ENCODE results near the gene UMAD1.
"Not testable (repeated sequence)": the region's sequence is repeated elsewhere in the genome, so short reads cannot be mapped to it uniquely, and the experiment has no call there.

The UMAD1 gene

GRCh38 chr7:7792056-7792455 is 151.5 kb downstream of the UMAD1 start:
- H3K4me2 ChIP-seq (ENCODE audit: low read length), result no peak overlapping the region
- no peaks in the 10 kb centered on the region for H3K36me3 ChIP-seq (ENCODE audit: insufficient read depth, low read length)
- no peaks in the 10 kb centered on the region for H3K9me3 ChIP-seq (replicated peaks; ENCODE audit: low read length)
- peaks cover 12% of the 10 kb centered on the region for H3K4me1 ChIP-seq (ENCODE audit: control insufficient read depth, insufficient read depth, low read length)
- H3K27me3 ChIP-seq (ENCODE audit: control insufficient read depth, insufficient read depth, low read length), result no peaks in the 10 kb centered on the region
- H3K4me3 ChIP-seq (ENCODE audit: low read length), result no peak overlapping the region
- H3K9ac ChIP-seq (ENCODE audit: low read depth, low read length), result no peak overlapping the region

- Histone ChIP-seq H3K36me3 (ENCODE audit: insufficient read depth, low read length) (no peaks in the 10 kb centered on the region), H3K9me3 (replicated peaks; ENCODE audit: low read length) (no peaks in the 10 kb centered on the region), H3K4me1 (ENCODE audit: control insufficient read depth, insufficient read depth, low read length) (peaks cover 12% of the 10 kb centered on the region), H3K9ac (ENCODE audit: low read depth, low read length) (no peak overlapping the region), H3K4me2 (ENCODE audit: low read length) (no peak overlapping the region), H3K4me3 (ENCODE audit: low read length) (no peak overlapping the region), H3K27me3 (ENCODE audit: control insufficient read depth, insufficient read depth, low read length) (no peaks in the 10 kb centered on the region)
These were observed 152.7 kb downstream of the UMAD1 start for GRCh38 chr7:7793249-7793648.

- Histone ChIP-seq H3K36me3 (ENCODE audit: insufficient read depth, low read length) (no peaks in the 10 kb centered on the region), H3K9ac (ENCODE audit: low read depth, low read length) (no peak overlapping the region), H3K4me2 (ENCODE audit: low read length) (no peak overlapping the region), H3K9me3 (replicated peaks; ENCODE audit: low read length) (no peaks in the 10 kb centered on the region), H3K4me3 (ENCODE audit: low read length) (no peak overlapping the region), H3K27me3 (ENCODE audit: control insufficient read depth, insufficient read depth, low read length) (no peaks in the 10 kb centered on the region), H3K4me1 (ENCODE audit: control insufficient read depth, insufficient read depth, low read length) (peaks cover 12% of the 10 kb centered on the region)
These were observed 153.4 kb downstream of the UMAD1 start for GRCh38 chr7:7793921-7794320.

DNA sequence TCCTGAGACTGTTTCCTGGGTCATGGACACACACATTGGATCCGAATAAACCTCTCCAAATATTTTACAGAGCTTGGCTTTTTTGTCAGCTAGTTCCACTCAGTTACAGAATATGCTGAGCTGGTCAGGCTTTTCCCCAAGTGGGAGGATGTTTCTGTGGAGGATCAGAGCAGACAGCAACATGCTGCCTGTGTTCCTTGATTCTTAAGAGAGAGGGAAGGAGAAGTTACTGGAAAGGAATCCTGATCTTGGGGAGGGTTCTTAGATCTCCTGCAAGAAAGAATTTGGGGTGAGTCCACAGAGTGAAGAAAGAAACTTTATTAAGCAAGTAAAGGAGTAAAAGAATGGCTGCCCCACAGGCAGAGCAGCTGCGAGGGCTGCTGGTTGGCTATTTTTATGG is 154.7 kb downstream of the UMAD1 start:
- Histone ChIP-seq H3K9me3 (replicated peaks; ENCODE audit: low read length) (no peaks in the 10 kb centered on the region), H3K4me1 (ENCODE audit: control insufficient read depth, insufficient read depth, low read length) (peaks cover 12% of the 10 kb centered on the region), H3K27me3 (ENCODE audit: control insufficient read depth, insufficient read depth, low read length) (no peaks in the 10 kb centered on the region), H3K4me2 (ENCODE audit: low read length) (no peak overlapping the region), H3K4me3 (ENCODE audit: low read length) (no peak overlapping the region), H3K9ac (ENCODE audit: low read depth, low read length) (no peak overlapping the region), H3K36me3 (ENCODE audit: insufficient read depth, low read length) (no peaks in the 10 kb centered on the region)

DNA sequence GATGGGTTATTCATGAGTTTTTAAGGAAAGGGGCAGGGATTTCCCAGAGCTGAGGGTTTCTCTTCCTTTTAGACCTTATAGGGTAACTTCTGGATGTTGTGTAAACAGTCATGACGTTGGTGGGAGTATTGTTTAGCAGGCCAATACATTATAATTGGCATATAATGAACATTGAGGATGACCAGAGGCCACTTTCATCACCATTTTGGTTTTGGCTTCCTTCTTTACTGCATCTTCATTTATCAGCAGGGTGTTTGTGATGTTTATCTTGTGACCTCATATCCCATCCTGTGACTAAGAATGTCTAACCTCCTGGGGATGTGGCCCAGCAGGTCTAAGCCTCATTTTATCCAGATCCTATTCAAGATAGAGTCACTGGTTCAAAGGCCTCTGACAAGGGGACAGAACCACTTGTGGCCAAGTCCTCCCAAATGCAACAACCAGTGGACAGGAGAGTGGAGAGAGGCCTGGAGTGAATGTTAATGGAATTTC is 155.1 kb downstream of the UMAD1 start:
- H3K36me3 ChIP-seq (ENCODE audit: insufficient read depth, low read length), result no peaks in the 10 kb centered on the region

DNA sequence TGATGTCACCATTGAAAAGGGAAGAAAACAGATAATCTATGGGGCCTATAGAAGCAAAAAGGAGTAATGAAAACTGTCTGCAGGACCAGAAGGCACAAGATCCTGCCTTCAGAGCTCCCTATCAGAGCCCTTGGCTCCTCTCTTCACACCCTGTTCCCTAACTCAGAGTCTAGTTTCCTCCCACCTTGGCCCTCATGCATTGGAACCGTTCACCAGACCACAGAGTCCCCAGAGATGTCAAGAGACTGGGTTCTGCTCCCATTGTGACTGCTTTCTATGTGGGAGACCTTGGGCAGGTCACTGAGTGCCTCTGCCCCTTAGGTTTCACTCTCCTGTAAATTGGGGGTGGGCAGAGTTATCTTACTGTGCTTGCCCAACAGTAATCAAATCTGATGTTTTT is 158.0 kb downstream of the UMAD1 start:
- Histone ChIP-seq H3K27me3 (ENCODE audit: control insufficient read depth, insufficient read depth, low read length) (no peaks in the 10 kb centered on the region), H3K4me3 (ENCODE audit: low read length) (no peak overlapping the region), H3K9me3 (replicated peaks; ENCODE audit: low read length) (no peaks in the 10 kb centered on the region), H3K4me1 (ENCODE audit: control insufficient read depth, insufficient read depth, low read length) (peaks cover 9% of the 10 kb centered on the region), H3K4me2 (ENCODE audit: low read length) (no peak overlapping the region), H3K9ac (ENCODE audit: low read depth, low read length) (no peak overlapping the region), H3K36me3 (ENCODE audit: insufficient read depth, low read length) (no peaks in the 10 kb centered on the region)

More for the DNA sequence above, 155.1 kb downstream of the UMAD1 start:
- Histone ChIP-seq H3K4me2 (ENCODE audit: low read length) (no peak overlapping the region), H3K4me1 (ENCODE audit: control insufficient read depth, insufficient read depth, low read length) (peaks cover 12% of the 10 kb centered on the region), H3K9ac (ENCODE audit: low read depth, low read length) (no peak overlapping the region), H3K4me3 (ENCODE audit: low read length) (no peak overlapping the region), H3K27me3 (ENCODE audit: control insufficient read depth, insufficient read depth, low read length) (no peaks in the 10 kb centered on the region), H3K9me3 (replicated peaks; ENCODE audit: low read length) (no peaks in the 10 kb centered on the region)

GRCh38 chr7:7799138-7799537 is 158.6 kb downstream of the UMAD1 start:
- no peak overlapping the region for H3K4me3 ChIP-seq (ENCODE audit: low read length)
- no peaks in the 10 kb centered on the region for H3K9me3 ChIP-seq (replicated peaks; ENCODE audit: low read length)
- H3K4me1 ChIP-seq (ENCODE audit: control insufficient read depth, insufficient read depth, low read length), result peaks cover 9% of the 10 kb centered on the region
- H3K4me2 ChIP-seq (ENCODE audit: low read length), result no peak overlapping the region
- no peaks in the 10 kb centered on the region for H3K27me3 ChIP-seq (ENCODE audit: control insufficient read depth, insufficient read depth, low read length)
- H3K9ac ChIP-seq (ENCODE audit: low read depth, low read length), result no peak overlapping the region
- H3K36me3 ChIP-seq (ENCODE audit: insufficient read depth, low read length), result no peaks in the 10 kb centered on the region

DNA sequence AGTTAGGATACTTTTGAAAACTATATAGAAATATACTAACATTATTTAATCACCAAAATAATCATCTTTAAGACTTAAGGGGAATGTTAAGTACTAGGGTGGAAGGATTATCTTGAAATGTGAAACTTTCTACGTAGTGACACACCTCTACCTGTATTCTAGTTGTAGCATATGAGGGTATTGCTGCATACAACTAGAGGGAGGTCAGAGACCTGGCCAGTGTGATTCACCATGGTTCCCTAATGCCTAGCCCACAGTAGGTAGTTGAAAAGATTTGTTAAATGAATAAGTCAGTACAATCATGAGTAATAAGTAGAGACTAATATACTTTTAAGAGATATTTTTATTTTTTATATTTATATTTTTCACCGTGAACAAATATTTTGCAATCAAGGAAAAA is 162.0 kb downstream of the UMAD1 start:
- Histone ChIP-seq H3K36me3 (ENCODE audit: insufficient read depth, low read length) (no peaks in the 10 kb centered on the region), H3K4me1 (ENCODE audit: control insufficient read depth, insufficient read depth, low read length) (no peaks in the 10 kb centered on the region), H3K4me3 (ENCODE audit: low read length) (no peak overlapping the region), H3K9ac (ENCODE audit: low read depth, low read length) (no peak overlapping the region), H3K4me2 (ENCODE audit: low read length) (no peak overlapping the region), H3K9me3 (replicated peaks; ENCODE audit: low read length) (no peaks in the 10 kb centered on the region), H3K27me3 (ENCODE audit: control insufficient read depth, insufficient read depth, low read length) (no peaks in the 10 kb centered on the region)

DNA sequence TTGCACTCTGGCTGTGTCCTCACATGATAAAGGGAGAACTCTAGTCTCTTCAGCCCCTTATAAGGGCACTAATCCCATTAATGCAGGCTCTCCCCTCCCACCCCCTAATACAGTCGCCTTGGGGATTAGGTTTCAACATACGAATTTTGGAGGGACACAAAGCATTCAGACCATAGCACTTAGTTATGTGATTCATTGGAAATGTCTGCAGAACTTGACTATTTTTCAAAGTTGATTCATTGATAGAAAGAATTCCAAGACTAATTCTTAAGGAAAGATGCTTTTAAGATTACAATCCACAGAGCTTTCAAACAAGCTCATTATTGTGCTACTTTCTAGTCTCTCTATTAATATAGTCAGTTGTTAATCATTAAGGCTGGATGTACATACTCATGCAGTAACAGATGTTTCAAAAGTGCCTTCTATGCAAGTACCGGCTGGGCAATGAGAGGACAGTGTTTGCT is 163.2 kb downstream of the UMAD1 start:
- H3K4me1 ChIP-seq (ENCODE audit: control insufficient read depth, insufficient read depth, low read length), result no peaks in the 10 kb centered on the region
- no peak overlapping the region for H3K9ac ChIP-seq (ENCODE audit: low read depth, low read length)
- H3K4me2 ChIP-seq (ENCODE audit: low read length), result no peak overlapping the region
- H3K4me3 ChIP-seq (ENCODE audit: low read length), result no peak overlapping the region
- H3K9me3 ChIP-seq (replicated peaks; ENCODE audit: low read length), result no peaks in the 10 kb centered on the region
- no peaks in the 10 kb centered on the region for H3K27me3 ChIP-seq (ENCODE audit: control insufficient read depth, insufficient read depth, low read length)
- no peaks in the 10 kb centered on the region for H3K36me3 ChIP-seq (ENCODE audit: insufficient read depth, low read length)

GRCh38 chr7:7804822-7805221 is 164.3 kb downstream of the UMAD1 start:
- not testable (repeated sequence) for H3K4me2 ChIP-seq (ENCODE audit: low read length); H3K9ac ChIP-seq (ENCODE audit: low read depth, low read length); H3K9me3 ChIP-seq (replicated peaks; ENCODE audit: low read length); H3K36me3 ChIP-seq (ENCODE audit: insufficient read depth, low read length); H3K27me3 ChIP-seq (ENCODE audit: control insufficient read depth, insufficient read depth, low read length); H3K4me3 ChIP-seq (ENCODE audit: low read length); H3K4me1 ChIP-seq (ENCODE audit: control insufficient read depth, insufficient read depth, low read length)

DNA sequence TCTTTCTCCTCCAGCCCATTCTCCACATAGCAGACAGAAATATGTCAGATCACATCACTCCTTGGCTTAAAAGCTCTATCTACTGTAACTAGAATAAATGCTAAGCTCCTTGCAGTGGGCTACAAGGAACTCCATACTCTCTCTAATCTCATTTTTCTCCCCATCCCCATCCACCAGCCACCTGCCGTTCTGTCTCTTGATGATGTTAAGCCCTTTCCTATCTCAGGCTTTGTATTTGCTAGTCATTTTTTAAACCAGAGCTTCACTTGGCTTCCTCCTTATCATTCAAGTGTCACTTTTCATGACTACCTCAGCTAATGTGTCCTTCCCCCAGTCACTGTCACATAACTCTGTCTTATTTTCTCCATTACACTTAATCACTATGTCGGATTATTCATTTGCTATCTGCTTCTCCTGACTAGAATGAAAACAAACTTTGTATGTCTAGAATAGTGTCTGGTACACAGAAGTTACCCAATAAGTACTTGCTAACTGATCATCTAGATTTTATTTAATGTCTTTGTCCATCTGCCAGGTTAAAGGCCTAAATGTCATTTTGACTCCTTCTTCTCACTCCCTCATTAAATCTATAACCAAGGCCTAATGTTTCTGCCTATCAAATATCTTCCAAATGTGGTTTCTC is 165.1 kb downstream of the UMAD1 start:
- Histone ChIP-seq H3K9me3 (replicated peaks; ENCODE audit: low read length) (no peaks in the 10 kb centered on the region), H3K27me3 (ENCODE audit: control insufficient read depth, insufficient read depth, low read length) (no peaks in the 10 kb centered on the region), H3K4me1 (ENCODE audit: control insufficient read depth, insufficient read depth, low read length) (no peaks in the 10 kb centered on the region), H3K4me2 (ENCODE audit: low read length) (no peak overlapping the region), H3K4me3 (ENCODE audit: low read length) (no peak overlapping the region), H3K36me3 (ENCODE audit: insufficient read depth, low read length) (no peaks in the 10 kb centered on the region), H3K9ac (ENCODE audit: low read depth, low read length) (no peak overlapping the region)

GRCh38 chr7:7808156-7808555 is 167.6 kb downstream of the UMAD1 start:
- H3K4me1 ChIP-seq (ENCODE audit: control insufficient read depth, insufficient read depth, low read length), result no peaks in the 10 kb centered on the region
- H3K9me3 ChIP-seq (replicated peaks; ENCODE audit: low read length), result no peaks in the 10 kb centered on the region
- no peak overlapping the region for H3K4me3 ChIP-seq (ENCODE audit: low read length)
- H3K36me3 ChIP-seq (ENCODE audit: insufficient read depth, low read length), result no peaks in the 10 kb centered on the region
- H3K9ac ChIP-seq (ENCODE audit: low read depth, low read length), result no peak overlapping the region
- H3K4me2 ChIP-seq (ENCODE audit: low read length), result no peak overlapping the region
- H3K27me3 ChIP-seq (ENCODE audit: control insufficient read depth, insufficient read depth, low read length), result no peaks in the 10 kb centered on the region

All from skeletal muscle satellite cell (primary cell).